ENCODE results near the gene PALM.
A peak's percentile ranks its signal among the peaks of the same experiment; 100 is the strongest.

- TF ChIP-seq CTCF (IDR thresholded peaks at IDR 0.05), result peak in 1 of 4 experiments; percentile 8
- peak; percentile 81 for TF ChIP-seq POLR2AphosphoS5 (IDR thresholded peaks at IDR 0.05)
- peak; percentile 41 to 84 for TF ChIP-seq POLR2A (IDR thresholded peaks at IDR 0.05)
Observed at GRCh38 chr19:662962-663681, 45.6 kb upstream of the PALM start, which contains the start of gene RNF126.
